GM19351 (cell line): ENCODE results near the gene PRUNE1.

ENCODE experiments used
- ATAC-seq: cut with Tn5 transposase; IDR thresholded peaks from one replicate; pipeline ENCODE4 v1.9.1; 2021; ENCODE audit warnings: mild to moderate bottlenecking, moderate library complexity; ENCODE audit not compliant: unreplicated experiment

Gene PRUNE1

GRCh38 chr1:151049458-151049857, 41.2 kb downstream of the PRUNE1 start:
- ATAC-seq = no peak

- no peak for ATAC-seq
Observed at GRCh38 chr1:151050051-151050688, 41.9 kb downstream of the PRUNE1 start.

- ATAC-seq = no peak
Observed at GRCh38 chr1:151051356-151052009, 43.2 kb downstream of the PRUNE1 start.

GRCh38 chr1:151054971-151055547, 46.8 kb downstream of the PRUNE1 start:
- ATAC-seq = no peak

GRCh38 chr1:151055581-151055980, 47.3 kb downstream of the PRUNE1 start:
- ATAC-seq = no peak

- ATAC-seq = no peak
Observed at GRCh38 chr1:151056149-151056548, 47.9 kb downstream of the PRUNE1 start.

- ATAC-seq = no peak
Observed at GRCh38 chr1:151058692-151059091, 50.4 kb downstream of the PRUNE1 start.

- ATAC-seq = peak; percentile 87
Observed at GRCh38 chr1:151059109-151060006, 51.1 kb downstream of the PRUNE1 start, which contains the start of gene CDC42SE1. CDC42SE1 (minus strand) TSS chr1:151059622; CDS start chr1:151055730, 3,892 bp downstream.

GRCh38 chr1:151060007-151060656, 51.9 kb downstream of the PRUNE1 start, which contains the start of gene MLLT11:
MLLT11 (plus strand) TSS chr1:151060397; CDS start chr1:151067225, 6,828 bp downstream.
- no peak for ATAC-seq

- no peak for ATAC-seq
Observed at GRCh38 chr1:151060657-151061421, 52.6 kb downstream of the PRUNE1 start.

- no peak for ATAC-seq
Observed at GRCh38 chr1:151061704-151062103, 53.5 kb downstream of the PRUNE1 start.

- ATAC-seq = no peak
Observed at GRCh38 chr1:151062741-151063371, 54.6 kb downstream of the PRUNE1 start.

GRCh38 chr1:151065089-151065645, 56.9 kb downstream of the PRUNE1 start:
- no peak for ATAC-seq

GRCh38 chr1:151067185-151067584, 58.9 kb downstream of the PRUNE1 start:
- no peak for ATAC-seq

- no peak for ATAC-seq
Observed at GRCh38 chr1:151069103-151069486, 60.8 kb downstream of the PRUNE1 start.

- peak; percentile 75 for ATAC-seq
Observed at GRCh38 chr1:151070474-151071276, 62.4 kb downstream of the PRUNE1 start, which contains the start of gene GABPB2. GABPB2 (plus strand) TSS chr1:151070761; CDS start chr1:151088190, 17,429 bp downstream.

- ATAC-seq = no peak
Observed at GRCh38 chr1:151072224-151072623, 64.0 kb downstream of the PRUNE1 start.
